Measurements from ENCODE around the gene RAPGEFL1.
"Not testable (repeated sequence)": the region's sequence is repeated elsewhere in the genome, so short reads cannot be mapped to it uniquely, and the experiment has no call there.

The RAPGEFL1 gene

DNA sequence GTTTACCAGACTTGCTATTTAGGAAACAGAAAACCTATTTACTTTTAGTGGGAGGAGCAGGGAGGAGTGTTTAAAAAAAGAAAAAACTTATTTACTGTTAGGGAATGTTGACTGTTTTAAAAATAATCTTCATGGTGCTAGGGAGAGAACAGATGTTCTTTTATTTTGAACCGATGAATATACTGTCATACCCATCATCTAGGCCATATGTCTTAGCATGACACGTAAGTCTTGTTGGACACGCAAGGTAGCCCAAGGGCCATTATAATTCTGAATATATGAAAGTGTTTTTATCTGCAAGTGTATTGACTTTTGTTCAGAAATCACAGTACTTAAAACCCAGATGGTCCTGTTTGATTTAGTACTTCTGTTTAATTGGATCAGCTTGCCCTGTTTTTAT lies 53.4 kb downstream of the RAPGEFL1 start:
- TF ChIP-seq CTCF (IDR thresholded peaks at IDR 0.05; ENCODE audit: low read depth, low read length): no peak

DNA sequence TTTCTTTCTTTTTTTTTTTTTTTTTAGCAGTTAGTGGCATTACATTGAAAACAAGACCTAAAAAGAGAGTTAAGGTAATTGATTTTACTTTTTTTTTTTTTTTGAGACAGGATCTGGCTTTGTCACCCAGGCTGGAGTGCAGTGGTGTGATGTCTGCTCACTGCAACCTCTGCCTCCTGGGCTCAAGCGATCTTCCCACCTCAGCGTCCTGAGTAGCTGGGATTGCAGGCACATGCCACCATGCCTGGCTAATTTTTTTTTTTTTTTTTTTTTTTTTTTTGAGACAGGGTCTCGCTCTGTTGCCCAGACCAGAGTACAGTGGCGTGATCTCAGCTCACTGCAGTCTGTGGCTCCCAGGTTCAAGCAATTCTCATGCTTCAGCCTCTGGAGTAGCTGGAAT lies 54.7 kb downstream of the RAPGEFL1 start:
- not testable (repeated sequence) for H3K36me3 ChIP-seq; H3K9me3 ChIP-seq; H3K4me1 ChIP-seq; H3K4me3 ChIP-seq (ENCODE audit: low read depth, low read length); DNase-seq; H3K27me3 ChIP-seq

More for the DNA sequence above, 53.4 kb downstream of the RAPGEFL1 start:
- Histone ChIP-seq H3K4me3 (ENCODE audit: low read depth, low read length) (no peak overlapping the region), H3K9me3 (no peaks in the 10 kb centered on the region), H3K4me1 (no peaks in the 10 kb centered on the region; the same call in 1 of the 2 replicates), H3K36me3 (peaks cover 8% of the 10 kb centered on the region), H3K27me3 (no peaks in the 10 kb centered on the region)
- no peak for DNase-seq

DNA sequence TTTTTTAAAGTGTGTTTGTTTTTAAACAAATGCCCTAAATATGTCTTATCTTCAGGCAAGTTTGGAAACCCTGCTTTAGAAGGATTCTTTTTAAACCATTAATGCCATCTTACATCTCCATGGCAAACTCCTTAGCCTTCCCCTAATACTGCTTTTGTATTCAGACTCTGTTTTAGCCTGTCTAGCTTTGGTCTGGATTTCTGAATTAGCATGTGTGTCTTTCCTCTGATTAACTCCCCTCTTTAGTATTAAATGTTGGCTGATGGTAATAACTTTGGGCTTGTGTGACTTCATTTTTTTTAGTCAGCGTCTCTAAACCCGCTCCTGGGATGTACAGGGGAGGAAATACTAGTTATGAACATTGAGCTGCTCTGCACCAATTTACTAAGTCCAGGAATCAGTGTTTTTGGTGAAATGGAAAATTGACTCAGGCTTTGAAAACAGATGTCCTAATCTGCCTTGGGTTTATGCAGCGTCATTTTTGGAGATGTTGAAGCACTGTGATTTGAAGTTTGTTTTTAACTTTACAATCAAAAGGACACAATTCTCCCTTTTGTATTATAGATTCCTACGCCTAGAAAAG lies 64.1 kb downstream of the RAPGEFL1 start:
- no peaks in the 10 kb centered on the region for H3K27me3 ChIP-seq
- TF ChIP-seq CTCF (IDR thresholded peaks at IDR 0.05; ENCODE audit: low read depth, low read length): no peak
- H3K4me3 ChIP-seq (ENCODE audit: low read depth, low read length): no peak overlapping the region
- H3K9me3 ChIP-seq: no peaks in the 10 kb centered on the region
- H3K4me1 ChIP-seq: peaks cover 9% of the 10 kb centered on the region
- H3K36me3 ChIP-seq: no peaks in the 10 kb centered on the region
- DNase-seq: no peak

- Histone ChIP-seq H3K4me1 (peaks cover 9% of the 10 kb centered on the region), H3K4me3 (ENCODE audit: low read depth, low read length) (no peak overlapping the region), H3K36me3 (no peaks in the 10 kb centered on the region), H3K27me3 (no peaks in the 10 kb centered on the region), H3K9me3 (no peaks in the 10 kb centered on the region)
- no peak for TF ChIP-seq CTCF (IDR thresholded peaks at IDR 0.05; ENCODE audit: low read depth, low read length)
- peak; percentile 23 for DNase-seq
These were observed 65.5 kb downstream of the RAPGEFL1 start for GRCh38 chr17:40242774-40243173.

- no peaks in the 10 kb centered on the region for H3K36me3 ChIP-seq
- no peak for DNase-seq
- no peak for TF ChIP-seq CTCF (IDR thresholded peaks at IDR 0.05; ENCODE audit: low read depth, low read length)
- H3K4me3 ChIP-seq (ENCODE audit: low read depth, low read length): no peak overlapping the region
- peaks cover 9% of the 10 kb centered on the region for H3K4me1 ChIP-seq
- H3K9me3 ChIP-seq: no peaks in the 10 kb centered on the region
- H3K27me3 ChIP-seq: no peaks in the 10 kb centered on the region
These were observed 66.5 kb downstream of the RAPGEFL1 start for GRCh38 chr17:40243761-40244160.

- no peaks in the 10 kb centered on the region for H3K9me3 ChIP-seq
- TF ChIP-seq CTCF (IDR thresholded peaks at IDR 0.05; ENCODE audit: low read depth, low read length): no peak
- H3K4me3 ChIP-seq (ENCODE audit: low read depth, low read length): no peak overlapping the region
- no peak for DNase-seq
- H3K4me1 ChIP-seq: peaks cover 9% of the 10 kb centered on the region
- H3K27me3 ChIP-seq: no peaks in the 10 kb centered on the region
- no peaks in the 10 kb centered on the region for H3K36me3 ChIP-seq
These were observed 67.0 kb downstream of the RAPGEFL1 start for GRCh38 chr17:40244255-40244654.

Measured in BE2C (cell line).